ENCODE measurements around the gene DKK1. TPM values are rescaled to one million over a fixed set of nuclear protein-coding genes. Genes with fewer than 3 reads are reported as not detected.

The DKK1 gene
- total RNA-seq, 2 experiments from 2014 or later: not detected

- ATAC-seq (no peak), DNase-seq (no peak)
- H3K4me1 Mint-ChIP-seq: no peaks in the 10 kb centered on the region
- no peaks in the 10 kb centered on the region for H3K27me3 Mint-ChIP-seq
- no peaks in the 10 kb centered on the region for H3K36me3 Mint-ChIP-seq
- no peak overlapping the region for H3K4me3 Mint-ChIP-seq
- H3K27ac Mint-ChIP-seq: no peak overlapping the region
- CTCF ChIA-PET: no interaction called here
- H3K9me3 Mint-ChIP-seq (ENCODE audit: low read depth): peaks cover 10% of the 10 kb centered on the region
Measured at GRCh38 chr10:52300599-52301277, 13.3 kb upstream of the DKK1 start.

DNA sequence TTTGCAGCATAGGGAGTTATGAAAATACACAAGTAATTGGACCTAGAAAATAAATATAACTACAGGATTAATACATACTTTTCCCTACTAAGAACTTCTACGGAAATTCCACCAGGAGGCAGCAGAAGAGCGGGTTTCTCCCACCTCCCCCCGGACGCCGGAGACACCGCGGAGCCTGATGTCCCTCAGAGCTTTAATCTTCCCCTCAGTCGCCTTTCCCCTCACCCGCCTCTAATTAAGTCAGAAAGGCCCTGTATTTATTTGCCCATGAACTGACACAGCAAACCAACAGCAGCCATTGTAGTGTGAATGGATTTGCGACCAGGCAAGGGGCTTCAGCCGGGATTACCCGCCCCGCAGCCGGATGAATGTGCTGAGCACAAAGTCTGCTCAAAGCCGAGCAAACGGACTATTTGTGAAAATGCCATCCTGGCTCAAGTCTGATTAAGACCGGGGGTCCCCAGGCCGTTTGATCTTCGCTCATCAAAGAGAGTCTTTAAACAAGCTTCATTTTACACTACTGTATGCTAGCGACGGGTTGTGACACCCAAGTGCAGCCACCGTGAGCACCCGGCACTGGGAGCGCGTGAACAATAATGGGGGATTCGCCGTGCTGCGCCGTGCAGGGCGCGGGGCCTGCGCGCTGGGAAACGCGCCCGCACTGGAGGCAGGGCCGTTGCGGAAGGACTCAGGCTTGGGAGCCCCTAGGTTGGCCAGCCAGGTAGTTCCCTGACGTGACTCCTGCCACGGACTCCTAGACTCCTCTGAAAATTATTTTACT is 5.6 kb upstream of the DKK1 start:
- CTCF ChIA-PET: no interaction called here
- H3K4me3 Mint-ChIP-seq: no peak overlapping the region
- ATAC-seq: no peak

GRCh38 chr10:52312942-52313255 is 1.2 kb upstream of the DKK1 start:
- H3K27me3 Mint-ChIP-seq: peaks cover 59% of the 10 kb centered on the region
- no peaks in the 10 kb centered on the region for H3K4me1 Mint-ChIP-seq
- no peaks in the 10 kb centered on the region for H3K9me3 Mint-ChIP-seq (ENCODE audit: low read depth)
- DNase-seq (no peak), ATAC-seq (no peak)
- H3K4me3 Mint-ChIP-seq: no peak overlapping the region
- H3K27ac Mint-ChIP-seq: no peak overlapping the region
- CTCF ChIA-PET: no interaction called here
- no peaks in the 10 kb centered on the region for H3K36me3 Mint-ChIP-seq

More for the DNA sequence above, 5.6 kb upstream of the DKK1 start:
- Mint-ChIP-seq H3K4me1 (no peaks in the 10 kb centered on the region), H3K27me3 (peaks cover 37% of the 10 kb centered on the region), H3K27ac (no peak overlapping the region), H3K36me3 (no peaks in the 10 kb centered on the region), H3K9me3 (ENCODE audit: low read depth) (no peaks in the 10 kb centered on the region)
- DNase-seq: no peak

DNA sequence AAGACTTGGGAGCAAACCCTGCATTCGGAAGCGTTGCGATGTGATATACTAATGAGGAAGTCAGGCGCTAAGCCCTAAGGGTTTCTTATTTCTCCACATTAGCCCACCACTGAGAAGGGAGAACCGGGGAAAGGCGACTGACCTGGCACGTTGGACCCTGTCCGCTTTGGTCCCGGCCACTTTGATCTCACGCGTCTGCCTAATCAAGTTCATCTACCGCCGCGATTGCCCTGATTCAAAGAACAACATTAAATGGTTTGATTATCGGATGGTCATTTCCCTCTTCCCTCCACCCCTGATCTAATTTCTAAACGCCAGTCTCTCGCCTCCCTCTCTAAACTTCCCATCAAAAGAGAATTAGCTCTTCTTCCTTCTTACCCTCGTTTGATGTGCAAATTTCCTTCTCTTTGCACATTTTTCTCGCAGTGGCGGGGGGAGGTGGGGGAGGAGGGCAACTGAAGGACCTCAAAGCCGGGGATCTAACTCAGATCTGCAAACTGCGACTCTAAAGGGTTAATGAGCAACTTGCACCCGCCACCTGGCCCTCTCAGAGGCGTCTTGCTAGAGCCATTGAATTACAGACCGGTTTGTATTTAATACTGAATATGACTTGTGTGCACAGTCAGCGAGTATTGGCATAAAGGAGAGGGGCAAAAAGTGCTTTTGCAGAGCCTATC is 687 bp upstream of the DKK1 start:
- no peaks in the 10 kb centered on the region for H3K4me1 Mint-ChIP-seq
- no peaks in the 10 kb centered on the region for H3K9me3 Mint-ChIP-seq (ENCODE audit: low read depth)
- CTCF ChIA-PET: no interaction called here
- peaks cover 55% of the 10 kb centered on the region for H3K27me3 Mint-ChIP-seq
- H3K27ac Mint-ChIP-seq: no peak overlapping the region
- no peak for ATAC-seq
- no peaks in the 10 kb centered on the region for H3K36me3 Mint-ChIP-seq
- no peak for DNase-seq
- H3K4me3 Mint-ChIP-seq: no peak overlapping the region

GRCh38 chr10:52314822-52315552 is 906 bp downstream of the DKK1 start:
- H3K27ac Mint-ChIP-seq: no peak overlapping the region
- H3K36me3 Mint-ChIP-seq: no peaks in the 10 kb centered on the region
- ATAC-seq (no peak), DNase-seq (no peak)
- peaks cover 44% of the 10 kb centered on the region for H3K27me3 Mint-ChIP-seq
- no peak overlapping the region for H3K4me3 Mint-ChIP-seq
- no peaks in the 10 kb centered on the region for H3K4me1 Mint-ChIP-seq
- no peaks in the 10 kb centered on the region for H3K9me3 Mint-ChIP-seq (ENCODE audit: low read depth)
- CTCF ChIA-PET: no interaction called here

- H3K27ac Mint-ChIP-seq: no peak overlapping the region
- ATAC-seq (no peak), DNase-seq (no peak)
- CTCF ChIA-PET: no interaction called here
- no peaks in the 10 kb centered on the region for H3K36me3 Mint-ChIP-seq
- no peaks in the 10 kb centered on the region for H3K4me1 Mint-ChIP-seq
- no peak overlapping the region for H3K4me3 Mint-ChIP-seq
- H3K9me3 Mint-ChIP-seq (ENCODE audit: low read depth): no peaks in the 10 kb centered on the region
- peaks cover 39% of the 10 kb centered on the region for H3K27me3 Mint-ChIP-seq
Measured at GRCh38 chr10:52316001-52316400, 1.9 kb downstream of the DKK1 start.

GRCh38 chr10:52316500-52316899 is 2.4 kb downstream of the DKK1 start:
- H3K4me3 Mint-ChIP-seq: no peak overlapping the region
- H3K9me3 Mint-ChIP-seq (ENCODE audit: low read depth): no peaks in the 10 kb centered on the region

DNA sequence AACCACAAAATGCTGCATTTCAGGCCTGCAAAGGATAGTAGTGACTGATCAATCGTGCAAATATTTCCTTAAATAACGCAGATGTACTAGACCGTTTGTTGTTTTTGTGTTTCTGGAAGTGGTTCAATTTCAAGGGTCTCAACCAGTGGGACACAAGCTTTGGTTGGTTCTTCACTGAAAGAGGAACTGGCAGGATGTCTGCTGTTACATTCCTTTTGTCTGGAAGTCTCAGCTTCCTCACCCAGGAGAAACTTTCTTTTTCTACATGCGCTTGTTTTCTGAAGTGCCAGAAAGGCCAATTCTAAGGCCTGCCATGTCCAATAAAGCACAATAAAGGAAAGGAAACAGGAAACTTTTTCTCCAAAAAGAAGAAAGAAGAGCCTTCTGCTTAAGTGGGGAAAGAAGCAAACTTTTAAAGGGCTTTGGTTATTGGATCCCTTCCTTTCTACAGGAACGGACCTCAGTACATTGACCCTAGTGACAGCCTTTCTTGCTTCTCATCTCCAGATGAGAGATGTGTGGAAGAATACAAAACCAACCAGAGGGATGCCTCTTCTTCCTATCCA is 4.1 kb downstream of the DKK1 start:
- ATAC-seq (no peak), DNase-seq (no peak)
- CTCF ChIA-PET: no interaction called here
- no peak overlapping the region for H3K4me3 Mint-ChIP-seq
- H3K36me3 Mint-ChIP-seq: no peaks in the 10 kb centered on the region
- no peaks in the 10 kb centered on the region for H3K4me1 Mint-ChIP-seq
- no peak overlapping the region for H3K27ac Mint-ChIP-seq
- no peaks in the 10 kb centered on the region for H3K9me3 Mint-ChIP-seq (ENCODE audit: low read depth)
- peaks cover 24% of the 10 kb centered on the region for H3K27me3 Mint-ChIP-seq

More at GRCh38 chr10:52316500-52316899, 2.4 kb downstream of the DKK1 start:
- DNase-seq: no peak
- H3K4me1 Mint-ChIP-seq: no peaks in the 10 kb centered on the region
- H3K27ac Mint-ChIP-seq: no peak overlapping the region
- ATAC-seq: no peak
- H3K27me3 Mint-ChIP-seq: peaks cover 38% of the 10 kb centered on the region
- H3K36me3 Mint-ChIP-seq: no peaks in the 10 kb centered on the region
- CTCF ChIA-PET: no interaction called here

GRCh38 chr10:52318822-52319464 is 4.9 kb downstream of the DKK1 start:
- DNase-seq (no peak), ATAC-seq (no peak)
- H3K9me3 Mint-ChIP-seq (ENCODE audit: low read depth): no peaks in the 10 kb centered on the region
- H3K4me1 Mint-ChIP-seq: no peaks in the 10 kb centered on the region
- peaks cover 16% of the 10 kb centered on the region for H3K27me3 Mint-ChIP-seq
- no peak overlapping the region for H3K27ac Mint-ChIP-seq
- H3K36me3 Mint-ChIP-seq: no peaks in the 10 kb centered on the region
- H3K4me3 Mint-ChIP-seq: no peak overlapping the region
- CTCF ChIA-PET: no interaction called here

GRCh38 chr10:52319926-52320325 is 5.8 kb downstream of the DKK1 start:
- CTCF ChIA-PET: interaction anchor here (1.4 kb wide), 1 partner anchor 13 kb away, joined by 3 read pairs; no protein-coding TSS in a partner anchor
- H3K36me3 Mint-ChIP-seq: no peaks in the 10 kb centered on the region
- ATAC-seq (no peak), DNase-seq (no peak)
- no peaks in the 10 kb centered on the region for H3K9me3 Mint-ChIP-seq (ENCODE audit: low read depth)
- no peak overlapping the region for H3K27ac Mint-ChIP-seq
- H3K27me3 Mint-ChIP-seq: peaks cover 7% of the 10 kb centered on the region
- no peaks in the 10 kb centered on the region for H3K4me1 Mint-ChIP-seq
- H3K4me3 Mint-ChIP-seq: no peak overlapping the region

GRCh38 chr10:52322323-52322722 is 8.2 kb downstream of the DKK1 start:
- ATAC-seq: no peak
- CTCF ChIA-PET: no interaction called here
- Mint-ChIP-seq H3K36me3 (no peaks in the 10 kb centered on the region), H3K4me1 (no peaks in the 10 kb centered on the region), H3K27me3 (no peaks in the 10 kb centered on the region), H3K4me3 (no peak overlapping the region), H3K9me3 (ENCODE audit: low read depth) (no peaks in the 10 kb centered on the region), H3K27ac (no peak overlapping the region)
- no peak for DNase-seq

GRCh38 chr10:52322936-52323335 is 8.9 kb downstream of the DKK1 start:
- CTCF ChIA-PET: no interaction called here
- DNase-seq: no peak
- Mint-ChIP-seq H3K4me3 (no peak overlapping the region), H3K4me1 (no peaks in the 10 kb centered on the region), H3K9me3 (ENCODE audit: low read depth) (no peaks in the 10 kb centered on the region), H3K27ac (no peak overlapping the region), H3K36me3 (no peaks in the 10 kb centered on the region), H3K27me3 (no peaks in the 10 kb centered on the region)
- ATAC-seq: no peak

DNA sequence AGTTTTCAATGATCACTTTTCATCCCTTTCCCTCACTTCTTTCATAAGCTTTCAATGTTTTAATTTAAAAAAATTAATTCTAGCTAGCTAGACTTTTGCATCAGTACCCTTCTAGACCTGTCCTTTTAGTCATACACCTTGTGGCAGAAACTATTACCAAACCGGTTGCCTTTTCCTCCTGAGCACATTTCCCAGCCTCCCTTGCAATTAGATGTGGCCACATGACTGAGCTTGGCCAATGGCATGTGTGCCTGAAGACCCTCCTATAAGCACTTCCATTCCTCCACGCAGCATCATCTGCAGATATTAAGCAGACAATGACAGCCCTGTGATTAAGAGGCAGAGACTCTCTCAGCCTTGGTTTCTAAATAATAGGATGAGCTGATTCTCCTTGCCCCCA is 12.3 kb downstream of the DKK1 start:
- Mint-ChIP-seq H3K27me3 (no peaks in the 10 kb centered on the region), H3K27ac (no peak overlapping the region), H3K4me1 (no peaks in the 10 kb centered on the region), H3K4me3 (no peak overlapping the region), H3K36me3 (no peaks in the 10 kb centered on the region), H3K9me3 (ENCODE audit: low read depth) (peaks cover 2% of the 10 kb centered on the region)
- CTCF ChIA-PET: no interaction called here
- ATAC-seq (no peak), DNase-seq (no peak)

Data from activated CD8-positive, alpha-beta memory T cell treated with anti-CD3 and anti-CD28 coated beads, Interleukin-2, amount 10 ng/mL, durations not matched to agents 7 days and 5 days (primary cell).